ENCODE measurements around the gene TNK1.
A peak's percentile ranks its signal among the peaks of the same experiment; 100 is the strongest.

Gene TNK1

GRCh38 chr17:7383371-7383741 is 2.5 kb downstream of the TNK1 start:
- TF ChIP-seq POLR2AphosphoS5 (IDR thresholded peaks at IDR 0.05; ENCODE audit: borderline replicate concordance, low read depth, low read length) = no peak
- TF ChIP-seq EZH2 (IDR thresholded peaks at IDR 0.05) = no peak
- no peak for TF ChIP-seq FOXP2 (optimal IDR thresholded peaks at IDR 0.05; ENCODE audit: control extremely low read depth, extremely low read length, insufficient read depth)
- no peak for DNase-seq (ENCODE audit: low read depth, low spot score)
- H3K4me3 ChIP-seq = peak overlapping the region; percentile 79; the same call in 1 of the 2 replicates
- no peak overlapping the region for H3K27ac ChIP-seq
- no peaks in the 10 kb centered on the region for H3K36me3 ChIP-seq (ENCODE audit: insufficient read depth, low read length)
- no peak overlapping the region for H3K9ac ChIP-seq (ENCODE audit: insufficient read length)
- H3K9me3 ChIP-seq (ENCODE audit: low read depth, low read length) = no peaks in the 10 kb centered on the region

- TF ChIP-seq FOXP2 (optimal IDR thresholded peaks at IDR 0.05; ENCODE audit: control extremely low read depth, extremely low read length, insufficient read depth) (no peak), POLR2AphosphoS5 (IDR thresholded peaks at IDR 0.05; ENCODE audit: borderline replicate concordance, low read depth, low read length) (peak; percentile 28; the same call in 1 of the 2 replicates), EZH2 (IDR thresholded peaks at IDR 0.05) (no peak)
- H3K9ac ChIP-seq (ENCODE audit: insufficient read length) = peak overlapping the region; percentile 63
- no peaks in the 10 kb centered on the region for H3K36me3 ChIP-seq (ENCODE audit: insufficient read depth, low read length)
- H3K27ac ChIP-seq = no peak overlapping the region
- peak overlapping the region; percentile 79 for H3K4me3 ChIP-seq
- no peak for DNase-seq (ENCODE audit: low read depth, low spot score)
- no peaks in the 10 kb centered on the region for H3K9me3 ChIP-seq (ENCODE audit: low read depth, low read length)
Measured at GRCh38 chr17:7383742-7384488, 3.0 kb downstream of the TNK1 start.

GRCh38 chr17:7384489-7385081 is 3.7 kb downstream of the TNK1 start:
- H3K27ac ChIP-seq = no peak overlapping the region
- no peaks in the 10 kb centered on the region for H3K36me3 ChIP-seq (ENCODE audit: insufficient read depth, low read length)
- no peak for DNase-seq (ENCODE audit: low read depth, low spot score)
- H3K9ac ChIP-seq (ENCODE audit: insufficient read length) = no peak overlapping the region
- H3K4me3 ChIP-seq = peak overlapping the region; percentile 79
- TF ChIP-seq EZH2 (IDR thresholded peaks at IDR 0.05) (no peak), POLR2AphosphoS5 (IDR thresholded peaks at IDR 0.05; ENCODE audit: borderline replicate concordance, low read depth, low read length) (no peak), FOXP2 (optimal IDR thresholded peaks at IDR 0.05; ENCODE audit: control extremely low read depth, extremely low read length, insufficient read depth) (no peak)
- no peaks in the 10 kb centered on the region for H3K9me3 ChIP-seq (ENCODE audit: low read depth, low read length)

- H3K4me3 ChIP-seq = no peak overlapping the region
- no peak overlapping the region for H3K9ac ChIP-seq (ENCODE audit: insufficient read length)
- H3K36me3 ChIP-seq (ENCODE audit: insufficient read depth, low read length) = no peaks in the 10 kb centered on the region
- no peak for DNase-seq (ENCODE audit: low read depth, low spot score)
- H3K9me3 ChIP-seq (ENCODE audit: low read depth, low read length) = no peaks in the 10 kb centered on the region
- no peak overlapping the region for H3K27ac ChIP-seq
- TF ChIP-seq EZH2 (IDR thresholded peaks at IDR 0.05) = no peak
- no peak for TF ChIP-seq POLR2AphosphoS5 (IDR thresholded peaks at IDR 0.05; ENCODE audit: borderline replicate concordance, low read depth, low read length)
- TF ChIP-seq FOXP2 (optimal IDR thresholded peaks at IDR 0.05; ENCODE audit: control extremely low read depth, extremely low read length, insufficient read depth) = no peak
Measured at GRCh38 chr17:7388856-7389255, 8.0 kb downstream of the TNK1 start.

GRCh38 chr17:7389924-7390910 is 9.3 kb downstream of the TNK1 start:
- Histone ChIP-seq H3K4me3 (no peak overlapping the region), H3K27ac (no peak overlapping the region), H3K9ac (ENCODE audit: insufficient read length) (no peak overlapping the region), H3K9me3 (ENCODE audit: low read depth, low read length) (no peaks in the 10 kb centered on the region), H3K36me3 (ENCODE audit: insufficient read depth, low read length) (no peaks in the 10 kb centered on the region)
- TF ChIP-seq FOXP2 (optimal IDR thresholded peaks at IDR 0.05; ENCODE audit: control extremely low read depth, extremely low read length, insufficient read depth) = no peak
- DNase-seq (ENCODE audit: low read depth, low spot score) = no peak

- no peak for TF ChIP-seq EZH2 (IDR thresholded peaks at IDR 0.05)
- TF ChIP-seq FOXP2 (optimal IDR thresholded peaks at IDR 0.05; ENCODE audit: control extremely low read depth, extremely low read length, insufficient read depth) = no peak
- TF ChIP-seq POLR2AphosphoS5 (IDR thresholded peaks at IDR 0.05; ENCODE audit: borderline replicate concordance, low read depth, low read length) = no peak
- Histone ChIP-seq H3K9me3 (ENCODE audit: low read depth, low read length) (no peaks in the 10 kb centered on the region), H3K9ac (ENCODE audit: insufficient read length) (no peak overlapping the region), H3K27ac (no peak overlapping the region), H3K36me3 (ENCODE audit: insufficient read depth, low read length) (no peaks in the 10 kb centered on the region), H3K4me3 (no peak overlapping the region)
- no peak for DNase-seq (ENCODE audit: low read depth, low spot score)
Measured at GRCh38 chr17:7391307-7391706, 10.4 kb downstream of the TNK1 start.

- Histone ChIP-seq H3K9me3 (ENCODE audit: low read depth, low read length) (no peaks in the 10 kb centered on the region), H3K27ac (no peak overlapping the region), H3K4me3 (peak overlapping the region; percentile 89), H3K9ac (ENCODE audit: insufficient read length) (no peak overlapping the region), H3K36me3 (ENCODE audit: insufficient read depth, low read length) (no peaks in the 10 kb centered on the region)
- no peak for DNase-seq (ENCODE audit: low read depth, low spot score)
- no peak for TF ChIP-seq POLR2AphosphoS5 (IDR thresholded peaks at IDR 0.05; ENCODE audit: borderline replicate concordance, low read depth, low read length)
- TF ChIP-seq FOXP2 (optimal IDR thresholded peaks at IDR 0.05; ENCODE audit: control extremely low read depth, extremely low read length, insufficient read depth) = no peak
- TF ChIP-seq EZH2 (IDR thresholded peaks at IDR 0.05) = no peak
Measured at GRCh38 chr17:7392696-7393612, 12.1 kb downstream of the TNK1 start.

Measured in SK-N-MC (cell line).